K562 (cell line): ENCODE data around the gene GBX1. TPM values are rescaled to one million over a fixed set of nuclear protein-coding genes. Genes with fewer than 3 reads are reported as not detected.

Experiments used
- BDP1 ChIP-seq: IDR thresholded peaks from 3 replicates; pipeline ENCODE4 v1.6.1; 2011; ENCODE audit not compliant: insufficient read length, insufficient read depth
- EP400 ChIP-seq: fragments of 450-650 bp; IDR thresholded peaks from 2 replicates; pipeline ENCODE4 v1.6.1; 2017; ENCODE audit warnings: antibody characterized with exemption, mild to moderate bottlenecking, moderate library complexity
- ESRRB ChIP-seq: fragments of 250-450 bp; sonication (Bioruptor Pico); IDR thresholded peaks from 2 replicates; pipeline ENCODE4 v1.5.0; 2020; ENCODE audit warnings: mild to moderate bottlenecking, moderate library complexity, borderline replicate concordance
- FOSL1 ChIP-seq: fragments of 200-800 bp; sonication (Bioruptor generic); conservative IDR thresholded peaks from 2 replicates; pipeline ENCODE4 v1.6.1; 2016; ENCODE audit warnings: missing genetic modification characterization, missing compliant biosample characterization
- HDAC2 ChIP-seq: fragments of 450-650 bp; IDR thresholded peaks from 2 replicates; pipeline ENCODE4 v1.6.1; 2016; ENCODE audit warnings: mild to moderate bottlenecking
- RERE ChIP-seq: sonication (generic); formaldehyde crosslinking; IDR thresholded peaks from 2 replicates; pipeline ENCODE4 v1.8.0; 2023; ENCODE audit warnings: missing genetic modification reagents, mild to moderate bottlenecking, borderline replicate concordance
- SMAD2 ChIP-seq: fragments of 150-350 bp; IDR thresholded peaks from 2 replicates; pipeline ENCODE4 v1.6.1; 2014; ENCODE audit warnings: low read depth, mild to moderate bottlenecking, low read length
- STAT5A ChIP-seq: IDR thresholded peaks from 2 replicates; pipeline ENCODE4 v1.6.1; 2012; ENCODE audit warnings: low read length, inconsistent platforms, borderline replicate concordance
- U2AF2 ChIP-seq: fragments of 200-400 bp; formaldehyde crosslinking; optimal IDR thresholded peaks from 2 replicates; pipeline ENCODE3; 2017; ENCODE audit warnings: low read depth, mild to moderate bottlenecking, low read length
- ZNF282 ChIP-seq: sonication (generic); formaldehyde crosslinking; IDR thresholded peaks from 2 replicates; pipeline ENCODE4 v1.8.1; 2023; ENCODE audit warnings: missing genetic modification reagents
- ZNF445 ChIP-seq: fragments of 250-450 bp; sonication (Bioruptor Pico); IDR thresholded peaks from 2 replicates; pipeline ENCODE4 v1.4.0; 2020; ENCODE audit warnings: low read depth, mild to moderate bottlenecking, moderate library complexity
- ZNF76 ChIP-seq: fragments of 250-450 bp; sonication (Bioruptor Pico); IDR thresholded peaks from 2 replicates; pipeline ENCODE4 v1.4.0; 2020; ENCODE audit warnings: mild to moderate bottlenecking, moderate library complexity, borderline replicate concordance
- polyA plus RNA-seq, 8 experiments: library from polyadenylated mRNA; depleted of rRNA in 4 of 8; stranded (reverse) in 5 of 8; unstranded in 3 of 8; fragments of >200 nt; fragmentation: Nextera tagmentation in 2 of 8; fragmentation: Illumina TruSeq in 1 of 8; extraction: Ambion mirVana in 2 of 8; extraction: Trizol in 1 of 8; gene quantifications; 2 replicates each; pipeline versions ENCODE4 v1.2.1 to v1.2.3, GENCODE V29; 2011 to 2014; ENCODE audit warnings: inconsistent platforms in 1 of 8, missing spikeins in 1 of 8
- total RNA-seq, 7 experiments: library from RNA; depleted of rRNA in 6 of 7; stranded (reverse); fragments of >200 nt in 6 of 7; fragmentation: Illumina TruSeq in 2 of 7; extraction: Trizol in 2 of 7; gene quantifications; 2 replicates each; pipeline versions ENCODE4 v1.2.1 to v1.2.3, GENCODE V29; 2011 to 2021; ENCODE audit warnings: low replicate concordance in 1 of 7
- TF ChIP-seq, protein P1 (sequence below): fragments of 200-800 bp; sonication (Bioruptor generic); IDR thresholded peaks from 2 replicates; pipeline ENCODE4 v1.6.1; 2016; ENCODE audit warnings: missing genetic modification characterization, missing compliant biosample characterization
- TF ChIP-seq, protein P2 (sequence below): fragments of 450-650 bp; IDR thresholded peaks from 2 replicates; pipeline ENCODE4 v1.6.1; 2016; ENCODE audit warnings: missing biosample characterization, missing genetic modification characterization

GBX1 gene
- total and polyA plus RNA-seq, 9 of the 15 experiments (the other 6 are each of a cell fraction or from before 2014, with no cell fraction given): not detected

DNA sequence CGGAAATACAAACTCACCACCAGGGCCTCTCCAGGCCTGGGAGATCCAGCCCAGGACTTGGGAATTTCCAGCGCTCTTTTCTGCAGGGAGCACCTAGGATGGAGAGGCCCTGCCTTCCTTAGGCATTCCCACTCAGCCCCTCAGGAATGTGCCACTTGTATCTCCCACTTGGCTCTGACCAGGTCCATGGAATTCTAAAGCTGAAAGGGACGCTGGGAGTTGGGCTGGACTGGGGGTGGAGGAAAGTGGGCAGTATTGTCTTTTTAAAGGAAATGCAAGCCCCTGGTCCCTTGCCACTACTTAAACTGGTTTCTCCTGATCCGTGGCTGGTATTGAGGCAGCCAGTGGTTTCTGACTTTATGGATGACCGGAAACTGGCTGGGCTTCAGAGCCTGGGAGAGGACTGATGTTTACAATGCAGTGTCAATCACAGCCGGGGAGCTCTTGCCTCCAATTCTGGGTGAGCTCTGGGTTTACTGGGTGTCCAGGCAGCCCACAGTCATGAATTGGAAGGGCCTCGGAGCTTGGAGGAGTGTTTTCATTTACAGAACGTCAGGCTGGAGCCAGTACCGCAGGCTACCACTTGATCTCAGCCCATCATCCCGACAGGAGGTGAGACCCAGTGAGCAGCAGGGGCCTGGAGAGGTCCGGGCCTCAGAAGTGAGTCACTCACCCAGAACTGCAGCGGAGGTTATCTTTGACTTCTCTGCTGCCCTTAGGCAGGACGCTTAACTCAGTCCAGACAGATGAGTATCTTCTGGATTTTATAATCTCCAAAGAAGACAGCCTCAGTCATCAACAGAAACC is 53.9 kb downstream of the GBX1 start (continued):
- TF ChIP-seq, protein P1, sequence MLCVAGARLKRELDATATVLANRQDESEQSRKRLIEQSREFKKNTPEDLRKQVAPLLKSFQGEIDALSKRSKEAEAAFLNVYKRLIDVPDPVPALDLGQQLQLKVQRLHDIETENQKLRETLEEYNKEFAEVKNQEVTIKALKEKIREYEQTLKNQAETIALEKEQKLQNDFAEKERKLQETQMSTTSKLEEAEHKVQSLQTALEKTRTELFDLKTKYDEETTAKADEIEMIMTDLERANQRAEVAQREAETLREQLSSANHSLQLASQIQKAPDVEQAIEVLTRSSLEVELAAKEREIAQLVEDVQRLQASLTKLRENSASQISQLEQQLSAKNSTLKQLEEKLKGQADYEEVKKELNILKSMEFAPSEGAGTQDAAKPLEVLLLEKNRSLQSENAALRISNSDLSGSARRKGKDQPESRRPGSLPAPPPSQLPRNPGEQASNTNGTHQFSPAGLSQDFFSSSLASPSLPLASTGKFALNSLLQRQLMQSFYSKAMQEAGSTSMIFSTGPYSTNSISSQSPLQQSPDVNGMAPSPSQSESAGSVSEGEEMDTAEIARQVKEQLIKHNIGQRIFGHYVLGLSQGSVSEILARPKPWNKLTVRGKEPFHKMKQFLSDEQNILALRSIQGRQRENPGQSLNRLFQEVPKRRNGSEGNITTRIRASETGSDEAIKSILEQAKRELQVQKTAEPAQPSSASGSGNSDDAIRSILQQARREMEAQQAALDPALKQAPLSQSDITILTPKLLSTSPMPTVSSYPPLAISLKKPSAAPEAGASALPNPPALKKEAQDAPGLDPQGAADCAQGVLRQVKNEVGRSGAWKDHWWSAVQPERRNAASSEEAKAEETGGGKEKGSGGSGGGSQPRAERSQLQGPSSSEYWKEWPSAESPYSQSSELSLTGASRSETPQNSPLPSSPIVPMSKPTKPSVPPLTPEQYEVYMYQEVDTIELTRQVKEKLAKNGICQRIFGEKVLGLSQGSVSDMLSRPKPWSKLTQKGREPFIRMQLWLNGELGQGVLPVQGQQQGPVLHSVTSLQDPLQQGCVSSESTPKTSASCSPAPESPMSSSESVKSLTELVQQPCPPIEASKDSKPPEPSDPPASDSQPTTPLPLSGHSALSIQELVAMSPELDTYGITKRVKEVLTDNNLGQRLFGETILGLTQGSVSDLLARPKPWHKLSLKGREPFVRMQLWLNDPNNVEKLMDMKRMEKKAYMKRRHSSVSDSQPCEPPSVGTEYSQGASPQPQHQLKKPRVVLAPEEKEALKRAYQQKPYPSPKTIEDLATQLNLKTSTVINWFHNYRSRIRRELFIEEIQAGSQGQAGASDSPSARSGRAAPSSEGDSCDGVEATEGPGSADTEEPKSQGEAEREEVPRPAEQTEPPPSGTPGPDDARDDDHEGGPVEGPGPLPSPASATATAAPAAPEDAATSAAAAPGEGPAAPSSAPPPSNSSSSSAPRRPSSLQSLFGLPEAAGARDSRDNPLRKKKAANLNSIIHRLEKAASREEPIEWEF (CRISPR knock-in tag): no peak
- TF ChIP-seq ZNF445: no peak
- TF ChIP-seq EP400: no peak
- no peak for TF ChIP-seq RERE (CRISPR knock-in tag)
- peak; percentile 95 for TF ChIP-seq FOSL1 (tag)
- no peak for TF ChIP-seq STAT5A
- no peak for TF ChIP-seq U2AF2
- TF ChIP-seq SMAD2: no peak
- no peak for TF ChIP-seq ZNF282 (CRISPR knock-in tag)
- no peak for TF ChIP-seq HDAC2
- TF ChIP-seq ZNF76 (CRISPR knock-in tag): no peak
- TF ChIP-seq ESRRB (CRISPR knock-in tag): no peak
- TF ChIP-seq BDP1: no peak
- TF ChIP-seq, protein P2, sequence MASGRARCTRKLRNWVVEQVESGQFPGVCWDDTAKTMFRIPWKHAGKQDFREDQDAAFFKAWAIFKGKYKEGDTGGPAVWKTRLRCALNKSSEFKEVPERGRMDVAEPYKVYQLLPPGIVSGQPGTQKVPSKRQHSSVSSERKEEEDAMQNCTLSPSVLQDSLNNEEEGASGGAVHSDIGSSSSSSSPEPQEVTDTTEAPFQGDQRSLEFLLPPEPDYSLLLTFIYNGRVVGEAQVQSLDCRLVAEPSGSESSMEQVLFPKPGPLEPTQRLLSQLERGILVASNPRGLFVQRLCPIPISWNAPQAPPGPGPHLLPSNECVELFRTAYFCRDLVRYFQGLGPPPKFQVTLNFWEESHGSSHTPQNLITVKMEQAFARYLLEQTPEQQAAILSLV (tag): no peak
